Hypothalamus (tissue), 51 donors: ENCODE data around the gene MAP3K5.

ENCODE experiments used
- DNase-seq, 51 donors: peaks; one replicate each; lab custom pipeline; 2025; lab: John Stamatoyannopoulos, UW

The MAP3K5 gene

GRCh38 chr6:136655239-136656014 is 136.8 kb downstream of the MAP3K5 start:
- no peak for DNase-seq

- no peak for DNase-seq
Observed at GRCh38 chr6:136654086-136654485, 138.2 kb downstream of the MAP3K5 start.

GRCh38 chr6:136652656-136653055 is 139.6 kb downstream of the MAP3K5 start:
- no peak for DNase-seq

- DNase-seq = no peak
Observed at GRCh38 chr6:136651982-136652381, 140.3 kb downstream of the MAP3K5 start.

- no peak for DNase-seq
Observed at GRCh38 chr6:136647363-136647852, 144.9 kb downstream of the MAP3K5 start.

GRCh38 chr6:136646377-136646776 is 145.9 kb downstream of the MAP3K5 start:
- DNase-seq = no peak

- DNase-seq = no peak
Observed at GRCh38 chr6:136644597-136644952, 147.7 kb downstream of the MAP3K5 start.

GRCh38 chr6:136643850-136644596 is 148.3 kb downstream of the MAP3K5 start:
- peak in 49 of 51 donors; percentile 3 to 79 (median 52) for DNase-seq

GRCh38 chr6:136641873-136642465 is 150.3 kb downstream of the MAP3K5 start:
- DNase-seq = no peak

GRCh38 chr6:136641166-136641565 is 151.1 kb downstream of the MAP3K5 start:
- no peak for DNase-seq

GRCh38 chr6:136640132-136640915 is 152.0 kb downstream of the MAP3K5 start:
- DNase-seq = peak in 2 of 51 donors; percentile 3

- DNase-seq = peak in 1 of 51 donors; percentile 8
Observed at GRCh38 chr6:136639702-136640101, 152.6 kb downstream of the MAP3K5 start.

GRCh38 chr6:136635615-136636014 is 156.7 kb downstream of the MAP3K5 start:
- DNase-seq = no peak

- no peak for DNase-seq
Observed at GRCh38 chr6:136633355-136633754, 158.9 kb downstream of the MAP3K5 start.

- peak in 2 of 51 donors; percentile 6 to 42 for DNase-seq
Observed at GRCh38 chr6:136628996-136629395, 163.3 kb downstream of the MAP3K5 start.

- DNase-seq = no peak
Observed at GRCh38 chr6:136627191-136627590, 165.1 kb downstream of the MAP3K5 start.

- no peak for DNase-seq
Observed at GRCh38 chr6:136625293-136625692, 167.0 kb downstream of the MAP3K5 start.

GRCh38 chr6:136624347-136624746 is 167.9 kb downstream of the MAP3K5 start:
- DNase-seq = no peak

- no peak for DNase-seq
Observed at GRCh38 chr6:136618086-136618485, 174.2 kb downstream of the MAP3K5 start.

GRCh38 chr6:136616527-136616926 is 175.8 kb downstream of the MAP3K5 start:
- DNase-seq = no peak

- DNase-seq = no peak
Observed at GRCh38 chr6:136614994-136615393, 177.3 kb downstream of the MAP3K5 start.
